GM18499 (cell line): Measurements from ENCODE around the gene TRPV6.

ENCODE experiments used
- ATAC-seq: cut with Tn5 transposase; IDR thresholded peaks from one replicate; pipeline ENCODE4 v1.9.1; 2021; ENCODE audit warnings: moderate number of reproducible peaks; ENCODE audit not compliant: insufficient read depth, unreplicated experiment

Gene TRPV6

DNA sequence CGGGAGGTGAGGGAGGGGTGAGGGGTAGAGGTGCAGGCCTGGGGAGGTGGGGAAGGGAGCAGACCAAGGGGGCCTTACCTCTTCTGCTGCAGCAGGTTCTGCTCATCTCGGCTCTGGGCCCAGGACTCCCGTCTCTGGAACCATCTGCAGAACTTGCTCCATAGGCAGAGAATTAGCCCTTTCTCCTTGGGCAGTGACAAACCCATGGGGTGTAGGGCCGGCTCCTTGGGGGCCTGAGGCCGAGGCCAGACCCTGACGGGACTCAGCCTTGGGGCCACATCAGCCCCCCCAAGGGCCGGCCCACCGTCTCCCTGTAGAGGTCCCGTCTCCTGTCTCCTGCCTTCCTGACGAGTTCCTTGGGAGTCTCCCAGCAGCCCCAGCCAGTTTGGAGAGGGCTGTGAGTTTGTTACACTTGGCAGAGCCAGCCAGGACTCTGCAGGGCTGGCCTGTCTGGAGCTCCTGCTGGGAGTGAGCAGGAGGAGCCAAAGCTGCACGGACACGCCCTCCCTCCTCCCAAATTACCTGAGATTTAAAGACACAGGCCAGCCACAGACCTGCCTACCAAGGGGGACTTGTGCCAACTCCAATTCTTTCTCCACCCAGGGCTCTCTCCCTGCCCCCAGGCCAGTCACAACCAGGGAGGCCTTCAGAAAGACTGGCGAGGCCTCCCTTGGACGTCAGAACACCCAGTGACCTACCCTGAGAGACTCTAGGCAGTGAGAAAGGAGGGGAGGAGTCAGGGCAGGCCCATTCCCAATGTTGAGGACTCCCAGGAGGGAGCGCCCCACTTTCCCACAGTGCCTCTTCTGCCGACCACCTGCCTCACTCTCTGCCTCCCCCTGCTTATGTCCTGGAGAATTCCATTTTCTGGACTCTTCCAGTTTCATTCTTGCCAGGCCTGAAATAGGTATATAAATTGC lies at the start of gene TRPV6:
Gene TRPV6 (minus strand): TSS at position 435 of the 920 bp plus-strand sequence.
- ATAC-seq, result no peak

DNA sequence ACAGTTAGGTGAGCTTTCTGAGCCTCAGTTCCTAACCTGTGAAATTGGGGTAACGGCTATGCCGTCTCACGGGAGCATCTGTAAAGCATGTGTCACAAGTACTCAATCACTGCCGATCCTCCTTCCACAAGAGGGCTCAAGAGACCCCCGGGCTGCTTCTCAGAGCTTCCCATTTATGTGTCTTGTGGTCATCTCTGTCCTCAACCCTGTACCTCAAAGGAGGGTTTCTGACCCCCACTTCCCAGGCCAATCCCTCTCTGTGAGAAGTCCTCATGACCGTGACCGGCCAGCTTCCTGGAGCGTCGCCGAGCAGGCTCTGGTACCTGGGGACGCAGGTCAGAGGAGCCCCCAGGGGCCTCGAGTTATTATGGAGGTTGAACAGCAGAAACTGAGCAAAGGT lies 48.5 kb upstream of the TRPV6 start:
- no peak for ATAC-seq

DNA sequence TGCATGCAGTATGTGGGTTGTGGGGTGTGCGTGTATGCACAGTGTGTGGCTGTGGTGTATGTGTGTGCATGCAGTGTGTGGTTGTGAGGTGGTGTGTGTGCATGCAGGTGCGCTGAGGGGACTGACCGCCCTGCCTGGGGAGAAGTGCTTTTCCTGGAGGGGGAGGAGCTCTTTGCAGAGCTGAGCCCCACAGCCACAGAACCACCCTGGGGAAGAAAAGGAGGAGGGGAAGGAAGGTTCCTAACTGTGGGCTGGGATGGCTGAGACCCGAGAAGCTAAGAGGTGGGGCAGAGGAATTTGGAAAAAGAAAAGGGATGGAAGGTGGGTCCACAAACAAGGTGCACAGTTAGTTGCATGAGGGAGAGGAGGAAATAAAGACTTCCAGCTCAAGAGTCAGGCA lies 48.1 kb upstream of the TRPV6 start, which contains the start of gene TRPV5:
Gene TRPV5 (minus strand): TSS at position 123 of the 400 bp plus-strand sequence. CDS start 287 bp downstream, outside the sequence.
- no peak for ATAC-seq

DNA sequence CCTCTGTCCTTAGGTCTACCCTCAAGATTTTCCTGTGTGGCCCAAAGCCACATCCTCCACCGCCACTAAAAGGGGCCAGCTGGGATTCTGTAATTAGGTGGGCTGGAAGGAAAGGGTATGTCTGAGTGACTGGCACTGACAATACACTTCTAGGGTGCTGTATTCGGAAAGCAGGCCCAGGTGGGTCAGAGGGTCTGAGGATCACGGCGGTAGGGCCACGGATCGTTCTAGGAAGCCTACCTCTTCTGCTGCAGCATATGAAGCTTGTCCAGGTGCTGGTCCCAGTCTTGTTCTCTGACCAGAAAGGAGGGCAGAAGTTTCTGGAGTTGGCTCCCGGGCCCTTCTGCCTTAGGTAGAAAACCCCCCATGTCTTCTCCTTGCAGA lies 47.5 kb upstream of the TRPV6 start:
- no peak for ATAC-seq

DNA sequence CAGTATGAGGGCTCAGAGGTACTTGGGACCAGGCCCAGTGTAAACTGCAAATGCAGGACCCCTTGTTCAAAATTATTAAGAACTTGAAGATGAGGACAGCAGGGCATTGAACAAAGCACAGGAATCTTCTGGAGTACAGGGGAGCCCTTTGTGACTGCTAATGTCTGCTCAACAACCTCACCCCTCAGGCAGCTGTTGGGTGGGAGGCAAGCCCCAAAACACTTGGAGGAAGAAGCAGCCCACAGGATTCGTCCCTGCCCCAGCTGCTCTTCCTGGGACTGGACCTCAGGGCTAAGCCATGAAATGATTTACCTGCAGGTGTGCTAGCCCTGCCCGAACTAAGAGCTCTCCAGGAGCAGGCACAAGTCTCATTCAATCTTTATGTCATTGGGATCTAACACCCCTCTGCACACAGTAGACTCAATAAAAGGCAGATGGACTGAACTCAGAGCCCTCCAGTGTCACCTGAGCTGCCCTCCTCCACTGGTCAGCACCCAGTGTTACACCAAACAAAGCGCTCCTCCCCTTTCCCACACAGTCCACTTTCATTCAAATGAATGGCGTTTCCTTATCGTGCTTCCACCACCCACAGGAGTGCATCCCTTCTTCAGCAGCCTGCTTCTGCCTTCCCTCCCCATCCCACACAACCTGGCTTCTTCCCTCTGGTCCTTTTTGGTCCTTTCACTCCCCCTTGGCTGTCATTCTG lies 47.0 kb upstream of the TRPV6 start:
- ATAC-seq, result no peak

DNA sequence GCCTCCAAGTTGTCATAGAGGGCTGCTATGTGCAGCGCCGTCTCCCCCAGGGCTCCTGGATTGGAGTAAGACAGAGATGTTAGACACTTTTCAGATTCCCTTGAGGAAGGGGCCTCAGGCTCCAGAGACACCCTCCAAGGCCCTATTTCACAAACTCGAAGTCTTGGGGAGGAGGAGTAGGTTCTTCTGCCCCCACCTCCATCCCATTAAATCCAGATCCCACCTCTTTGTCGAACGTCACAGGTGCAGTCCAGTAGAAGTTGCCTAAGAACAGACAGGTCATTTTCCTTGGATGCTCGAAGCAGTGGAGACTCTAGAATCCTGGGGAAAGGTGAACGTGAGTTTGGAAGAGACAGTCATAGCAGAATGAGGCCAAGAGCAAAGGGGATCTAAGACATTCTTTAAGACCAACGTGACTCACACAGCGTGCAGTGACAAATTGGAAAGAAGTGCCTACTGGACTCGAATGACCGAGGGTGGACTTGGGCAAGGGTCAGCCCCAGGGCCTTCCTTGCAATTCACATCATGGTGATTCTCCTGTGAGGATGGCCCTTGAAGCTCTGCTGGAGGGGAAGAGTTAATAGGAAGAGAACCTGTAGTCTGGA lies 44.7 kb upstream of the TRPV6 start:
- ATAC-seq, result no peak

DNA sequence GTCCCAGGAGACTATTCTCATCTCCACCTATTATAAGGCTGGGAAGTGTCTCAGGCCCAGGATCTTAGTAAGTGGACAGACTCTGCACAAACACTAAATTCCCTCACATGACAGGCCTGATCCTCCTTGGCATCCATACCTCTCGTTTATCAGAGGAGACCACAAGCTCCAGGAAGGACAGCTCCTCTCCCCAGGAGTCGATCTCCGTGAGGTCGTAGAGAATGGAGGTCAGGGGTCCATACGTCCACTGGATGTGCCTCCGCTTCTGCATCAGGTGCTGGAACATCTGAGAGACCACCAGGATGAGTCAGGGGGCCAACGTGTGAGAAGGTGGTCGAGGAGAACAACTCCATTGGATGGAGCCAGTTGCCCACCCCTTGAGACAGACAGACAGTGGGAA lies 42.4 kb upstream of the TRPV6 start:
- ATAC-seq, result no peak

DNA sequence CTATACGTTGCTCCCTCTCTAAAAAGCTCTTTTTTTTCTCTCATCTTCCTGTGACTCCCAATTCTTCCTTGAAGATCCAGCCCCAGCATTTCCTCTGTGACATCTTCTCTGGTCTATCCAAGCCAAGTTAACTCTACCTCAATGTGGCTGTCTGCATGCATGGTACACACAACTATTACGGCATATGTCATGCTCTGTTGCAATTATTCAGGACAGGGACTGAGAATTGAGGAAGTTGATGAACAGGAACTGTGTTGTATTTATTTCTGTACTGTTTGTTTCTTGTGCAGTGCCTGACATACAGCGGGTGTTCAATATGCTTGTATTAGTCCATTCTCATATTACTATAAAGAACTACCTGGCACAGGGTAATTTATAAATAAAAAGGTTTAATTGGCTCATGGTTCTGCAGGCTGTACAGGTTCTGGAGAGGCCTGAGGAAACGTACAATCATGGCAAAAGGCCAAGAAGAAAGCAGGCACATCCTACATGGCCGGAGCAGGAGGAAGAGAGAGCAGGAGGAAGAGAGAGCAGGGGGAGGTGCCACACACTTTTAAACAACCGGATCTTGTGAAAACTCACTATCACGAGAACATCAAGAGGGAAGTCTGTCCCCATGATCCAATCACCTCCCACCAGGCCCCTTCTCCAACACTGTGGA lies 41.7 kb upstream of the TRPV6 start:
- ATAC-seq, result no peak

DNA sequence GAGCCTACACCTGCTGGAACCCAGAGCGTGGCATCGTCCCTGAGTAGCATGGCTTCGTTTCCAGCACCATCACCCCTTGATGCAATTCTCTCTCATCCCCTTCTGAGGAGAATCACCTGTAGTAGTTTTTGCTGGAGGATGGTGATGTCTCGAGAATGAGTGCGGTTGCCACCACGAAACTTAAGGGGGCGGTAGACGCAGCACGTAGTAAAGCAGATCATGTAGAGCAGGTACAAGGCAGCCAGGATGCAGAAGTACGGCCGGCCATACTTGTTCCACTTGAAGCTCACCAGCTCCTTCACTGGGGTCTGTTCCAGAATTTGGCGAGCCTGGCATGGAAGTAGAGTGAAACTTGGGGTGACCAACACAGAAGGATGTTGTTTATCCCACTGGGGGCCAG lies 39.9 kb upstream of the TRPV6 start:
- no peak for ATAC-seq

DNA sequence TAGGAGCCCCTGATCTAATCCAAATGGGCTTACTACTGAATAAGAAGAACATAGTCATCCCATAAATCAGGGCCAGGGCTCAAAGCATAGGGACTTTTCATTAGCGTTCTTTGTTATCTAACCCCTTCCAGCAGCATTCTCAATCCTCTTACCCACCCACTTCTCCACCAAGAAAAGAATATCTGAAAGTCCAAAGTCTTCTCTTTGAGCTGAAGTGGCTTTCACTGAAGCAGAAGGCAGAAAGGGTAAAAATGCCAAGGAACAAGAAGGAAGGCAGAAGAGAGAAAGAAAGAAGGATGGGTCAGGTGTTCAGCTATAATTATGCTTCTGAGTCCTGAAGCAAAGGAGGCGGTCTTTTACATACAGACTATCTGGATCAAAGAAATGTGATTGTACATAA lies 37.8 kb upstream of the TRPV6 start:
- no peak for ATAC-seq

DNA sequence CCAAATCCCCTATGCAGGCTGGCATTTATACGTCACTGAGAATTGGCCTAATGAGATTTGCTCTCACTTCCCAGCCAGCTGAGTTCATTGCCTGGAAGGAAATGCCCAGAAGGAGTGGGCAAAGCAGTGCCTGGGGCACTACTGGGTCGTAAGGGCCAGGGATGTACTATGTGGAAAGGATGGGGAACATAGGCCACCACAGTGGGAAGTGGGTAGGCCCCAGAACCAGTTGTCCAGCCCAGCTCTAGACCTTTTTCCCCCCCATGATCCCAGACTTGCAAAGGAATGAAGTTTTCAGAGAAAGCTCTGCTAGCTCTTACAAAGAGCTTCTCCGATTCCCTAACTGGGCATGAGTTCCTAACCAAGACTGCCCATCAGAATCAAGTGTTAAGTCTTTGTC lies 34.1 kb upstream of the TRPV6 start:
- no peak for ATAC-seq

DNA sequence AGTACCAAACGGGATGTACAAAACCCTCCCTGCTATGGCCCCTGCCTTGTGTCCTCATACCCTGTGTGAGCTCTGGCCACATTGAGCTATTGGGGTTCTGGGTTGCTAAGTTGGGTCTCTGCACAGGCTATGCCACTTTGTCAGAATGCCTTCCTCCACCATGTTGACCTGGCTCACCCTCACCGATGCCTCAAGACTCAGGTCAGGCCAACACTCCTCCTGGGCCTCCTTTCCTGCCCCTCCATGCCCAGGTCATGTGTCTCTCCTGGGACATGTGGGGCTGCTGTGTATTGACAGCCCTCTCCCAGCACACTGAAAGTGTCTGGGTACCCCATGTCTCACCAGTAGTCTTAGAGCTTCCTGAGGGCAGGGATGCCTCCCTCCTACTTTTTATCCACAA lies 33.4 kb upstream of the TRPV6 start:
- ATAC-seq, result no peak

DNA sequence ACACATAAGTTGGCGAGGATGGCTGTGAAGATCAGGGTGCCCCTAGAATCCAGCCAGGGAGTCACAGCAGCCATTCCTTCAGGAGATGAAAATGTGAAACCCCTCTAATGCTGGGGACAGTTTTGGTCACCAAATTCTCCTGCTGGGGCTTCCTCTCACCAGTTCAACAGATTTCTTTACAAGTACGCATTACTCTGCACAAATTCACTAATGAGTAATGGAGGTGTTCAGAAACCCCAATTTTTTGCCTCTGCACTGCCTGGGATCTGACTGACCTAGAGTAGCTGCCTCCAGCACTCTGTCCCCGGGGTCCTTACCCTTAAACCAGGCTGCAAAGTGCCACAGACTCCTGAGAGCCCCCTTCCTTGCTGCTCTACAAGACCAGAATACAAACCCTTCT lies 31.9 kb upstream of the TRPV6 start:
- no peak for ATAC-seq

DNA sequence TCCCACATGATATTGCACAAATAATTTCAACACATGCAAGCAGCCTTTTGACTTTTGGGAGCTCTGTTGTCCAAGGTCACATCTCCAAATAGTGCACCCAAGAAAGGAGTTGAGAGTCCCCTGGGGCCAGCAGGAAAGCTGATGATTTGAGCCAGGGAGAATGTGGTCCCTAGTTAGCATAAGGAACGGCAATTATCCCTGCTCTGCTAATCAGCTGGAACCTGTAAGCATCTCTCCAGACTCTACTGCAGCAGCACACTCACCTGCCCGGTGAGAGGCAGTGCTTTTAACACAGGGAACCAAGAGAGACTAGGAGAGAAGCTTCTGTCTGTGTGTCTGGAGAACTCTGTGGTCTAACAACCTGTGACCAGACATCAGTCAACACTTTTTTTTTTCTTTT lies 31.0 kb upstream of the TRPV6 start:
- ATAC-seq, result no peak

DNA sequence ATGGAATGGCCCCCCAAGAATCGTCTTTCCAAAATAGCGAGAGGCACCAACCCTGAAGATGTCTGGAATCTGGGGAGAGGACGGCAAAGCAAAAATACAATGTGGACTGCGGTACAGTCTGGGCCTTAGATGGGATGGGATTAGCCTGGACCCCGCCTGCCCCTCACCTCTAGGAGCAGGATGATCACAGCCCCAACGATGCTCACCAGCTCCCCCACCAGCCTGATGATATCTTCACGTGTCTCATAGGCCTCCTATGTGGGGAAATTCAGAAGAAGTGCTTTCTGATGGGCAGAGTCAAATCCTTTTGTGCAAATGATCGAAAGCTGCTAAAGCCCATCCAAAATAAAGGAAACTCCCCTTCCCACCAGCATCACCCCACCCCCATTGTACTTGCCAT lies 29.8 kb upstream of the TRPV6 start:
- ATAC-seq, result no peak

DNA sequence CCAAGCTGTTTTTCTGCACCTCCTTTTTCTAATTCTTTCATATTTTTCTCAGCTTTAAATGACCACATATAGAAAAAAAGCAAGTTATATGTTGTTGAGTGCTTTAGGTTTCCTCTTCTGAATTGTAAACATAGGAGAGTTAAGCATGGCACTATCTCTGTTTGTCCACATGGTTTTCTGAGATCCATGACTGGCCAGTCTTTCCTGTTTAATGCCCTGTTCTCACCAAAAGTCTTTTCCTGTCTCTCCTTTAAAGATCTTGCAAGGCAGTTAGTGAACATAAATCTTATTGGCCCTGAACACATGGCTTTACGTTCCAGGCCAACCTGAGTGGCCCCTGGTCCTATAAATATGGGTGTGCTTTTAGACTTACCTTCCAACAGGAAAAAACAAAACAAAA lies 28.6 kb upstream of the TRPV6 start:
- no peak for ATAC-seq

DNA sequence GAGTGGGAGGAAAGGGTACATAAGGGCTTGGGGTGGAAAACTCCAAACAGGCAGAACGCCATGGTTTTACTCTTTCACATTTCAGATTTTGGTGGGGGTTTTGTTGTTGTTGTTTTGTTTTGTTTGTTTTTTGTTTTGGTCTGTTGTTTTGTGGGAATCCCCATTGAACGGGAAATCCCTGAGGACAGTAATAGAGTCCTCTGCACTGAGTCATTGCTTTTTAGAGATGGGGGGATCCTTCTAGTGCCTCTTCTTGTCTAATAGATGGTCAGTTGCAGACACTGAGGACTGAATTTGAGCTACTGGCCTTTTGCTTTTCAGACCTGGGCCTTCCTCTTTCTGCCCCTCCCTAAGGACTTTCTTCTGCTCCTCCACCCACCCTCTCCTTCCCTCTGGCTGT lies 28.0 kb upstream of the TRPV6 start:
- ATAC-seq, result no peak

DNA sequence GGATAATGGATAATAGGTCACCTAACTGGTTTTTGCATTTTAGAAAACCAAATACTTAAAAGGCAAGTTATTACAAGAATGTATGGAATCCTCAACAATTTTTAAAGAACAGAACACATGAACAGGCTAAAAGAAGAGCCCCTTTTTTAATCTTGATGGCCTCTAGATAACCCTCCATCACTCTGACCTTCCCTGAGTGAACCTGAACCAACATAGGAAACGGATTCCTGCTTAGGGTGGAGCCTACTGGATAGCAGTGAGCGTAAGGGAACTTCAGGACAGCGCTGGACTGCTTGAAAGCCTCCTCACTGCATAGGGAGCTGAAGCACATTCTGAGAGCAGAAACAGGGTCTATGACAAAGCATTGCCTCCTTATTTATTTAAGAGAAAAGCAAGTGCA lies 27.5 kb upstream of the TRPV6 start:
- no peak for ATAC-seq

DNA sequence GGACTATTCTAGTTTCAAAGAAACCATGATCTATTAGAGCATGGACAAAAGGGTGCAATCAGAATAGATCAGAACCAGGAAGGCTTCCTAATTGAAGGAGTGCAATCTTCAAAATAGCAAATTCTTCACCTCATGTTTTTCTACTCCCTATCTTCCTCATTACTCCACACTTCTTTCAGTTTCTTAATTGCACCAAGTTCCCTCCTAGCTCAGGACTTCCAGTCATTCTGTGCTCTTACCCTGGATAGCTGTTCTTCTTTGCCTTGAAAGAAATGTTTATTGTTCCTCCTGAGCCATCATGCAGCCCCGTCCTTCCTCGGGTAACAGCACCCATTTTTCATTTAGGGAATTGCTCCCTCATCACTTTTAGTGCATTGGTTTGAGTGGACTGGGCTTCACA lies 24.9 kb upstream of the TRPV6 start:
- no peak for ATAC-seq

DNA sequence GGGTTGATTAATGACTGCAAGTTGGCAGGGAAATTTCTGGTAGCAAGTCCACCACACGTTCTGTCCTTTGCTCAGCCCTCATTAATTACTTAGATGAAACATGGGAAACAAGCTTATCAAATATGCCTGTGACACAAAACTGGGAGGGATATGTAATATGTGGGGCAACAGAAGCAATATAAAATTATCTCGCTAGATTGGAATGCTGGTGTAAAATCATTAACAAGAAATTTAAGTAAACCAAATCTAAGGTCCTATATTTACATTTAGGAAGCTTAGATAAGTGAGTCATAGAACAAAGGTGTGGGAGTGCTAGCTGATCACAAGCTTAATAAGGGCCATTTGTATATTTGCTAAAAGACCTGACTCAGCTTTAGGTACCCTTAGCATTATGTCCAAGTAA lies 24.5 kb upstream of the TRPV6 start:
- no peak for ATAC-seq
